GM21723 (cell line): Measurements from ENCODE around the gene ENOX2.
"Not testable (repeated sequence)": the region's sequence is repeated elsewhere in the genome, so short reads cannot be mapped to it uniquely, and the experiment has no call there.

Experiments
- ATAC-seq: cut with Tn5 transposase; IDR thresholded peaks from one replicate; pipeline ENCODE4 v1.9.1; 2021; ENCODE audit warnings: mild to moderate bottlenecking, moderate library complexity; ENCODE audit not compliant: unreplicated experiment

ENOX2 gene

GRCh38 chrX:130827648-130828047 lies 75.4 kb downstream of the ENOX2 start:
- ATAC-seq, result no peak

GRCh38 chrX:130826249-130826648 lies 76.8 kb downstream of the ENOX2 start:
- no peak for ATAC-seq

GRCh38 chrX:130825525-130825924 lies 77.5 kb downstream of the ENOX2 start:
- no peak for ATAC-seq

- not testable (repeated sequence) for ATAC-seq
Observed at GRCh38 chrX:130819367-130819766, 83.6 kb downstream of the ENOX2 start.

DNA sequence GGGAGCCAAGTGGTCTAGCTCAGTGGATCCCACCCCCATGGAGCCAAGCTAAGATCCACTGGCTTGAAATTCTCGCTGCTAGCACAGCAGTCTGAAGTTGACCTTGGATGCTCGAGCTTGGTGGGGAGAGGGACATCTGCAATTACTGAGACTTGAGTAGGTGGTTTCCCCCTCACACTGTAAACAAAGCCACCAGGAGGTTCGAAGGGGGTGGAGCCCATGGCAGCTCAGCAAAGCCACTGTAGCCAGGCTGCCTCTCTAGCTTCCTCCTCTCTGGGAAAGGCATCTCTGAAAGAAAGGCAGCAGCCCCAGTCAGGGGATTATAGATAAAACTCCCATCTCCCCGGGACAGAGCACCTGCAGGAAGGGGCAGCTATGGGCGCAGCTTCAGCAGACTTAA lies 89.1 kb downstream of the ENOX2 start:
- ATAC-seq, result not testable (repeated sequence)

DNA sequence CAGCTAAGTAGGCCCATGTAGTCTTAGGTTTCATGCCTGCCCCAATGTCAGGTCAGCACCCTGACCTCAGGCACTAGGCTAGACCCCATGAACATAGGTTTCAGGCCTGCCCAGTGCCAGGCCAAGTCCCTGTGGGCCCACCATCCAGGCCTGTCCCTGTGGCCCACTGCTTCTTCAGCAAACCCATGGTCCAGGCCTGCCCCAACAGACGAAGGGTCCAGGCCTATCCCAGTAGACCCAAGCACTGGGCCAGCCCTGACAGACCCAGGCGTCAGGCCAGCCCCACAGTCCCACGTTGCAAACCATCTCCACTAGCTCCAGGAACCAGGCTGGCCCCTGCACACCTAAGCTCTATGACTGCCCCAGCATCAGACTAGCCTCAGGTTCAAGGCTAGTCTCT lies 92.4 kb downstream of the ENOX2 start:
- no peak for ATAC-seq

GRCh38 chrX:130805903-130806302 lies 97.1 kb downstream of the ENOX2 start:
- ATAC-seq, result no peak

GRCh38 chrX:130803537-130803936 lies 99.5 kb downstream of the ENOX2 start:
- no peak for ATAC-seq

GRCh38 chrX:130801901-130802300 lies 101.1 kb downstream of the ENOX2 start:
- no peak for ATAC-seq

GRCh38 chrX:130799393-130799792 lies 103.6 kb downstream of the ENOX2 start:
- ATAC-seq, result no peak

GRCh38 chrX:130793975-130794374 lies 109.0 kb downstream of the ENOX2 start:
- no peak for ATAC-seq

DNA sequence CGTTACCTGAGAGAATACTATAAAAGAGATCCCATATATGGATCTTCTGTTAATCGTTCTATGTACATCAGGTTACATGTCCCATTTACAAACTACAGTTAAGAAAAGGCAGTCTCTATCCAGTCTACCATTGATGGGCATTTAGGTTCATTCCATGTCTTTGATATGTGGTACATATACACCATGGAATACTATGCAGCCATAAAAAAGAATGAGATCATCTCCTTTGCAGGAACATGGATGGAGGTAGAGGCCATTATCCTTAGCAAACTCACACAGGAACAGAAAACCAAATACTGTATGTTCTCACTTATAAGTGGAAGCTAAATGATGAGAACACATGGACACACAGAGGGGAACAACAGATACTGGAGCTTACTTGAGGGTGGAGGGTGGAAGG lies 111.1 kb downstream of the ENOX2 start:
- ATAC-seq, result not testable (repeated sequence)

DNA sequence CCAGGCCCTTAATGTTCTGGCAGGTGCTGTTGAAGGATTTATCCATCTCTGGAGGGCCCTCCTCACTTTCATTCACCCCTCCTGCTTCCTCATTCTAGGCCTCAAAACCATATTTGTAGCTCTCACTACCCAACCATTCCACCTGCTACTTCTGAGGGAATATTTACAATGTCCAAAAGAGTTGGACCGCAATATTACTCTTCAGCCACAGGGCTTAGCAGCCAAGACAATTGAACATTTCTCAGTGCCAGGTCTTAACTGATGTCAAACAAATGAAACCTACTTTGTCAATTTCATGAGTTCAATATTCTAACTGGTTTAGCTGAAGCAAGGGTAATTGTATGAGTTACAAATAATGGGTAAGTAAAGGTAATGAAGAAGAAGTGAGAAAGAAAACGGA lies 113.2 kb downstream of the ENOX2 start:
- no peak for ATAC-seq

GRCh38 chrX:130788786-130789581 lies 114.0 kb downstream of the ENOX2 start:
- ATAC-seq, result no peak

GRCh38 chrX:130786030-130786429 lies 117.0 kb downstream of the ENOX2 start:
- no peak for ATAC-seq

- no peak for ATAC-seq
Observed at GRCh38 chrX:130778773-130779172, 124.2 kb downstream of the ENOX2 start.

GRCh38 chrX:130775849-130776248 lies 127.2 kb downstream of the ENOX2 start:
- no peak for ATAC-seq

DNA sequence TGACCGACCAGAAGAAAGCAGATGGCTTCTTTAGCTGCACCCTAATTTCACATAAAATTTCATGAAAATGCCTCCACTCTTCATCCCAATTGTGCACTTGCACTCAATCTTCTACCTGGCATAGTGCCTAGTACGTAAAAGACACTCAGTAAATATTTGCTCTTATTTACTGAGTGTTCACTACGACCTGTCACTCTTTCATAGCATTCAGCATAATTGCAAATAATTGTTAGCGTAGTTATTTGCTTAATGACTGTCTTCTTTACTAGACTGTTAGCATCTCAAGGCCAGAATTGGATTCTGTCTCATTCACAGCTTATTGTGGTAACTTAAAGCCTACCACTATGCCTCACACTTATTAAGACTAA lies 130.2 kb downstream of the ENOX2 start:
- no peak for ATAC-seq

DNA sequence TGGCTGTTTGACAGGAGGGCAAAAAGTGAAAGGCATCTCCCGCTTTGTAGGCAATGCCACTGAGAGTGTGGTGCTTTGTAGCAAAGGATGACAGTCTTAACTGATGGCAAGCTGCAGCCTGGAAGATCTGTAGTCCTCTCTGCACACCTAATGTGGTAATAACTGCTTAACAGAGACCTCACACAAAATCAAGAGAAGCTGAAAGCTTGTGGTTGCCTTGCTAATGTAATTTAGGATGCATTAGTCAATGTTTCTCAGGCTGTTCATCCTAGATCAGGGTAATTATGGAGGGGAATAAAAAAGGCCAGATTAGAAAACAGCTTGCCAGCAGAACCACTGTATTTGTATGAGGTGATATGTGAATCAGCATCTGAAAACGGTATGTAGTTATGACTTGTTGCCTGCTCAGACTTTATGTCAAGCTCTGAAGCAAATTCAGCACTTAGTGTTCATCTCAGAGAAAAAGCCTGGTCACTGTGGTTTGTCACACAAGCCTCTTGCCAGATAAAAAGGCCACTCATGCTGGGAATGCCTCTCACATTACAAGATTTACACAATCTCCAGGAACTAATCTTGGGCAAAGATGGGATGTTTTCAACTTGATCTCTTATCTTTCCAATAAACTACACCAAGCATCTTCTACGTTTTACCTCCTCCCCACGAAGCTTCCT lies 130.8 kb downstream of the ENOX2 start:
- no peak for ATAC-seq

- ATAC-seq, result no peak
Observed at GRCh38 chrX:130771648-130772047, 131.4 kb downstream of the ENOX2 start.

DNA sequence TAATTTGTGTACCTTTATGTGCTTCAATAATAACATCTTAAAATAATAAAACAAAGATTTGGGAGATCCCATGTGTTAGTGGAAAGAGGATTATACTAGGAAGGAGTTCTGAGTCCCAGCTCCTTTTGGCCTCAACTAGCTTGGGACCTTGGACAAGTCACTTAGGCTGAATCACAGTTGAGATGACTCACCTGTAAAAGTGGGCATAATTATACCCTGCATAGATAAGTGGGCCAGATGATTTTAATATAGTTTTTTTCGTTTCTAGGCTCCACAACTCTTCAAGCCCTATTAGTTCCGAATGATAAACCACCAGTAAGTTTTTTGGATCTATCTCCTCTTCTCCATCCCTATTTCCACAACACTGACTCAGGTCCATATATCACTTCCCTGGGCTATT lies 131.8 kb downstream of the ENOX2 start:
- no peak for ATAC-seq

- ATAC-seq, result no peak
Observed at GRCh38 chrX:130770615-130771014, 132.4 kb downstream of the ENOX2 start.

DNA sequence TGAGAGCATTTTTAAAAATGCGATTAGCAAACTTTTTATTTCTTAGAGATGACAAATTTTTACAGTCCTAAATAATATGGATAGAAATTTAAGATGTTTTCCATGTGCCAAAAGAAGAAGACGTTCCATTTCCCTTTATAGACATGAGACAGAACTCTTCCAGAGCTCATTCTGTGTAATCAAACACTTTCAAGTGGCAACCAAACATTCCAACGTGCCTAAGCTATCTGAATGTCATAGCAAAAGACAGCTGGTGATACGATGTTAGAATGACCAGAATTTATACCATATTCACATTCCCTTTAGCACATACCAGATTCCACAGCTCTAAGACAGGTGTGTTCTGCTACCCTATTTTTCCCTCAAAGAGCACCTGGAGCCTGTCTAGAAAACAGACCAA lies 133.2 kb downstream of the ENOX2 start:
- no peak for ATAC-seq
